Adrenal gland (tissue), 5 donors: ENCODE measurements around the gene OR5K1.

Source experiments
- POLR2A ChIP-seq, 2 donors: fragments of 450-650 bp; IDR thresholded peaks; one replicate each; pipeline ENCODE4 v1.6.1; 2017; ENCODE audit warnings: antibody characterized with exemption in 2 of 2, mild to moderate bottlenecking in 2 of 2, moderate library complexity in 1 of 2
- TF ChIP-seq, protein P1 (sequence below), 6 experiments: fragments of 450-650 bp in 4 of 6; fragments of 200-600 bp in 2 of 6; sonication (generic) in 1 of 6; IDR thresholded peaks; 1 replicate in 5 of 6; 2 replicates in 1 of 6; pipeline versions ENCODE4 v1.5.1 to v1.8.0; 2016 to 2021; ENCODE audit warnings: antibody characterized with exemption in 6 of 6, mild to moderate bottlenecking in 2 of 6, moderate library complexity in 1 of 6
- donor health status: DM: no; HTN: no; CAD: no.

DNA sequence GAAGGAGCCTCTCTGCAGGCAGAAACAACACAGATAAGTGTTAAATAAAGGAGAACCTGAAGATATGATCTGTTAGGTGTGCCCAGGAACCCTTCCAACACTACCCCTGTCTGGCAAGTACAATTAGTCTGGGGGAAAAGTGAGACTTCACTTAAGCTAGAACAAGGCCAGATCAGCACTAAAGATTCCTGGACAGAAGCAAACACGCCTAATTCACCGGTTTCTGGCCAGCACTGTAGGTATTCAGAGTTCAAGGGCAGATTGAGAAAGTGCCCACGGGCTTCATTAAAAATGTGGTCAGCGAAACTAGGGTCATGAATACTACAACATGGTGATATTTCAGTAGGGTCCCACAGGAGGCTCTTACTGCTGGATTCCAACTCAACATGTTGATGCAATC lies 28.6 kb upstream of the OR5K1 start:
- no peak for TF ChIP-seq POLR2A (IDR thresholded peaks at IDR 0.05)
- TF ChIP-seq, protein P1, sequence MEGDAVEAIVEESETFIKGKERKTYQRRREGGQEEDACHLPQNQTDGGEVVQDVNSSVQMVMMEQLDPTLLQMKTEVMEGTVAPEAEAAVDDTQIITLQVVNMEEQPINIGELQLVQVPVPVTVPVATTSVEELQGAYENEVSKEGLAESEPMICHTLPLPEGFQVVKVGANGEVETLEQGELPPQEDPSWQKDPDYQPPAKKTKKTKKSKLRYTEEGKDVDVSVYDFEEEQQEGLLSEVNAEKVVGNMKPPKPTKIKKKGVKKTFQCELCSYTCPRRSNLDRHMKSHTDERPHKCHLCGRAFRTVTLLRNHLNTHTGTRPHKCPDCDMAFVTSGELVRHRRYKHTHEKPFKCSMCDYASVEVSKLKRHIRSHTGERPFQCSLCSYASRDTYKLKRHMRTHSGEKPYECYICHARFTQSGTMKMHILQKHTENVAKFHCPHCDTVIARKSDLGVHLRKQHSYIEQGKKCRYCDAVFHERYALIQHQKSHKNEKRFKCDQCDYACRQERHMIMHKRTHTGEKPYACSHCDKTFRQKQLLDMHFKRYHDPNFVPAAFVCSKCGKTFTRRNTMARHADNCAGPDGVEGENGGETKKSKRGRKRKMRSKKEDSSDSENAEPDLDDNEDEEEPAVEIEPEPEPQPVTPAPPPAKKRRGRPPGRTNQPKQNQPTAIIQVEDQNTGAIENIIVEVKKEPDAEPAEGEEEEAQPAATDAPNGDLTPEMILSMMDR (IDR thresholded peaks at IDR 0.05): no peak
